Neural cell (in vitro differentiated cells): ENCODE measurements around the gene YWHAQ. TPM values are rescaled to one million over a fixed set of nuclear protein-coding genes. Genes with fewer than 3 reads are reported as not detected.

ENCODE experiments used
- H2AFZ ChIP-seq: fragments of 200-600, 300-800 bp; sonication (generic), shearing (Covaris generic); 2 replicates; pipeline ENCODE4 v1.6.0; 2014; ENCODE audit warnings: low read depth, mild to moderate bottlenecking, antibody characterized with exemption, low read length, moderate library complexity
- H3F3A ChIP-seq: fragments of 200-600 bp; shearing (Covaris generic); 2 replicates; pipeline ENCODE4 v1.6.1; 2016; ENCODE audit warnings: mild to moderate bottlenecking, moderate library complexity, mixed read lengths, antibody characterized with exemption, low read length; ENCODE audit not compliant: insufficient read depth, poor library complexity, severe bottlenecking
- H3K27ac ChIP-seq: fragments of 200-600, 300-800 bp; sonication (generic), shearing (Covaris generic); 2 replicates; pipeline ENCODE4 v1.5.1; 2014; ENCODE audit warnings: mild to moderate bottlenecking, low read length, moderate library complexity
- H3K27me3 ChIP-seq: fragments of 300-800, 200-600 bp; sonication (generic), shearing (Covaris generic); 2 replicates; pipeline ENCODE4 v1.6.0; 2014; ENCODE audit warnings: mild to moderate bottlenecking, low read depth, low read length, moderate library complexity; ENCODE audit not compliant: insufficient read depth
- H3K36me3 ChIP-seq: fragments of 300-800, 200-600 bp; sonication (generic), shearing (Covaris generic); 2 replicates; pipeline ENCODE4 v1.5.1; 2014; ENCODE audit warnings: mild to moderate bottlenecking, antibody characterized with exemption, low read length, moderate library complexity; ENCODE audit not compliant: insufficient read depth
- H3K4me2 ChIP-seq: fragments of 300-800, 200-600 bp; sonication (generic), shearing (Covaris generic); 2 replicates; pipeline ENCODE4 v1.6.0; 2014; ENCODE audit warnings: mild to moderate bottlenecking, low read length
- H3K4me3 ChIP-seq: fragments of 300-800, 200-600 bp; sonication (generic), shearing (Covaris generic); 2 replicates; pipeline ENCODE4 v1.5.1; 2014; ENCODE audit warnings: mild to moderate bottlenecking, low read length, moderate library complexity
- H3K79me2 ChIP-seq: fragments of 200-600 bp; shearing (Covaris generic); replicated peaks from 2 replicates; pipeline ENCODE4 v1.6.0; 2014; ENCODE audit warnings: mild to moderate bottlenecking, low read length, moderate library complexity; ENCODE audit not compliant: insufficient read depth
- H3K9ac ChIP-seq: fragments of 300-800, 200-600 bp; sonication (generic), shearing (Covaris generic); 2 replicates; pipeline ENCODE4 v1.6.1; 2016; ENCODE audit warnings: mild to moderate bottlenecking, low read length, mixed read lengths
- H3K9me2 ChIP-seq: fragments of 200-600 bp; shearing (Covaris generic); 2 replicates; pipeline ENCODE4 v1.6.1; 2016; ENCODE audit warnings: mild to moderate bottlenecking, low read length, mixed read lengths; ENCODE audit not compliant: insufficient read depth
- H3K9me3 ChIP-seq: fragments of 200-600, 300-800 bp; sonication (generic), shearing (Covaris generic); 2 replicates; pipeline ENCODE4 v1.6.1; 2016; ENCODE audit warnings: mild to moderate bottlenecking, mixed run types, low read length, moderate library complexity, mixed read lengths
- H4K20me1 ChIP-seq: fragments of 200-600 bp; shearing (Covaris generic); 2 replicates; pipeline ENCODE4 v1.6.1; 2016; ENCODE audit warnings: mild to moderate bottlenecking, mixed run types; ENCODE audit not compliant: insufficient read depth
- CTCF ChIP-seq: fragments of 450-650 bp; IDR thresholded peaks from 2 replicates; pipeline ENCODE4 v1.5.1; 2014; ENCODE audit warnings: antibody characterized with exemption, mild to moderate bottlenecking, moderate library complexity; ENCODE audit not compliant: poor library complexity, severe bottlenecking
- EP300 ChIP-seq: fragments of 450-650 bp; conservative IDR thresholded peaks from 2 replicates; pipeline ENCODE4 v1.6.1; 2014; ENCODE audit warnings: antibody characterized with exemption, mild to moderate bottlenecking, moderate library complexity; ENCODE audit not compliant: poor library complexity, severe bottlenecking
- EZH2 ChIP-seq: fragments of 200-600, 300-800 bp; shearing (Covaris generic), sonication (generic); IDR thresholded peaks from 2 replicates; pipeline ENCODE4 v1.6.1; 2014; ENCODE audit warnings: antibody characterized with exemption, low read length, borderline replicate concordance, mild to moderate bottlenecking; ENCODE audit not compliant: insufficient read depth, poor library complexity, severe bottlenecking
- MXI1 ChIP-seq: fragments of 450-650 bp; conservative IDR thresholded peaks from 2 replicates; pipeline ENCODE4 v1.6.1; 2014; ENCODE audit warnings: antibody characterized with exemption, mild to moderate bottlenecking; ENCODE audit not compliant: poor library complexity, severe bottlenecking
- POLR2AphosphoS5 ChIP-seq: IDR thresholded peaks from 2 replicates; pipeline ENCODE4 v1.6.1; 2012
- RAD21 ChIP-seq: fragments of 450-650 bp; conservative IDR thresholded peaks from 2 replicates; pipeline ENCODE4 v1.6.1; 2014; ENCODE audit warnings: antibody characterized with exemption, mild to moderate bottlenecking, moderate library complexity
- REST ChIP-seq: IDR thresholded peaks from 2 replicates; pipeline ENCODE4 v1.6.1; 2012; ENCODE audit warnings: borderline replicate concordance
- SMC3 ChIP-seq: fragments of 450-650 bp; conservative IDR thresholded peaks from 2 replicates; pipeline ENCODE4 v1.6.1; 2014; ENCODE audit warnings: antibody characterized with exemption, mild to moderate bottlenecking, moderate library complexity; ENCODE audit not compliant: poor library complexity
- TAF1 ChIP-seq: IDR thresholded peaks from 2 replicates; pipeline ENCODE4 v1.6.1; 2012; ENCODE audit warnings: low read depth
- polyA plus RNA-seq: library from polyadenylated mRNA; depleted of rRNA; stranded (reverse); fragments of >200 nt; gene quantifications from 2 replicates; pipeline ENCODE4 v1.2.3, GENCODE V29; 2014

The YWHAQ gene
- polyA plus RNA-seq, 1 donor from 2014 or later, result 1,446 TPM

DNA sequence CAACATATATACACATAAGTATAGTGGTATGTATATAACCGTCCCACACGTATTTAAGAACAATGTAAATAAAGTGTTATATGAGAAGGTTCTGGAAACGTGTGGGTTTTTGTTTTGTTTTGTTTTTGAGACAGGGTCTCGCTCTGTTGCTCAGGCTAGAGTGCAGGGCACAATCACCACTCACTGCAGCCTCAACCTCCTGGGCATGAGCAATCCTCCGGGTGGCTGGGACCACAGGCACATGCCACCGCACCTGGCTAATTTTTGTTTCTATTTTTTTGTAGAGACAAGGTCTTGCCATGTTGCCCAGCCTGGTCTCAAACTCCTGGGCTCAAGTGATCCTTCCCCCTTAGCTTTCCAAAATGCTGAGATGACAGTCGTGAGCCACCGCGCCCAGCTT, 81.4 kb downstream of the YWHAQ start:
- no peak overlapping the region for H3K9ac ChIP-seq
- no peak overlapping the region for H3K27ac ChIP-seq
- no peaks in the 10 kb centered on the region for H3K9me3 ChIP-seq
- no peaks in the 10 kb centered on the region for H3K36me3 ChIP-seq
- TF ChIP-seq SMC3, result no peak
- no peak for TF ChIP-seq RAD21
- no peak for TF ChIP-seq EP300
- no peak for TF ChIP-seq REST
- no peak for TF ChIP-seq POLR2AphosphoS5
- no peak for TF ChIP-seq MXI1
- no peak for TF ChIP-seq EZH2
- no peak for TF ChIP-seq CTCF
- TF ChIP-seq TAF1, result no peak
- H3K4me3 ChIP-seq, result no peak overlapping the region
- H4K20me1 ChIP-seq, result no peaks in the 10 kb centered on the region
- no peak overlapping the region for H3K4me2 ChIP-seq
- H3K27me3 ChIP-seq, result no peaks in the 10 kb centered on the region
- H3K9me2 ChIP-seq, result no peaks in the 10 kb centered on the region
- no peak overlapping the region for H2AFZ ChIP-seq
- peaks cover 80% of the 10 kb centered on the region for H3K79me2 ChIP-seq
- H3F3A ChIP-seq, result no peaks in the 10 kb centered on the region

- no peak overlapping the region for H3K4me3 ChIP-seq
- no peak overlapping the region for H3K27ac ChIP-seq
- no peaks in the 10 kb centered on the region for H3K36me3 ChIP-seq
- H3K27me3 ChIP-seq, result no peaks in the 10 kb centered on the region
- no peak overlapping the region for H3K9ac ChIP-seq
- TF ChIP-seq EP300 (no peak), EZH2 (no peak), RAD21 (no peak), SMC3 (no peak), POLR2AphosphoS5 (no peak), CTCF (no peak), MXI1 (no peak), TAF1 (no peak), REST (no peak)
- H3K79me2 ChIP-seq, result peaks cover 72% of the 10 kb centered on the region
- H3K4me2 ChIP-seq, result no peak overlapping the region
- no peak overlapping the region for H2AFZ ChIP-seq
- no peaks in the 10 kb centered on the region for H3K9me2 ChIP-seq
- H3K9me3 ChIP-seq, result no peaks in the 10 kb centered on the region
- no peaks in the 10 kb centered on the region for H4K20me1 ChIP-seq
- no peaks in the 10 kb centered on the region for H3F3A ChIP-seq
Observed at GRCh38 chr2:9548506-9548905, 82.3 kb downstream of the YWHAQ start.
